Measurements from ENCODE around the gene YWHAB.

DNA sequence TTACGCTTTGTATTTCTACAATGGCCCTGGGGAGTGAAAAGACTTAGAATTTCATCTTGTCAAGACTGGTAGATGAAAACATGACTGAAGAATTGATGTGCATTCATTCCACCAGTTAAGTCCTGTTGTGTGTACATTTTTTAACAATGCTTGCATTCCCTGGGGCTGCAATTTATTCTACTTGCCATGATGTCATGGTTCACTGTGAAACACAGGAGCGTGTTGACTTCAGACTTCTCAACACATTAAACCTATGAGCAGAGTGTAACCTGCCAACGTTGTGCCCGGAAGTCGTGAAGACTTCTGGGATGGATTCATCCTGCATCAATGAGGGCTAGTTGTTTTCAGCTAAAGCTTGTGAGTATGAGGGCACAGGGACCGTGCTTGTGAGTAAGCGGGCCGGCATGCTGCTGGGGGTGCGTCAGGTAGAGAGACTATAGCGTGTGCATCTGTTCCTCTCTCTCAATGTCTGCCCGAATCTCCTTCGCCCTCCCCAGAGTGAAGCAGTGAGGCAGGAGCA, 48.8 kb upstream of the YWHAB start:
- TF ChIP-seq, protein P1, sequence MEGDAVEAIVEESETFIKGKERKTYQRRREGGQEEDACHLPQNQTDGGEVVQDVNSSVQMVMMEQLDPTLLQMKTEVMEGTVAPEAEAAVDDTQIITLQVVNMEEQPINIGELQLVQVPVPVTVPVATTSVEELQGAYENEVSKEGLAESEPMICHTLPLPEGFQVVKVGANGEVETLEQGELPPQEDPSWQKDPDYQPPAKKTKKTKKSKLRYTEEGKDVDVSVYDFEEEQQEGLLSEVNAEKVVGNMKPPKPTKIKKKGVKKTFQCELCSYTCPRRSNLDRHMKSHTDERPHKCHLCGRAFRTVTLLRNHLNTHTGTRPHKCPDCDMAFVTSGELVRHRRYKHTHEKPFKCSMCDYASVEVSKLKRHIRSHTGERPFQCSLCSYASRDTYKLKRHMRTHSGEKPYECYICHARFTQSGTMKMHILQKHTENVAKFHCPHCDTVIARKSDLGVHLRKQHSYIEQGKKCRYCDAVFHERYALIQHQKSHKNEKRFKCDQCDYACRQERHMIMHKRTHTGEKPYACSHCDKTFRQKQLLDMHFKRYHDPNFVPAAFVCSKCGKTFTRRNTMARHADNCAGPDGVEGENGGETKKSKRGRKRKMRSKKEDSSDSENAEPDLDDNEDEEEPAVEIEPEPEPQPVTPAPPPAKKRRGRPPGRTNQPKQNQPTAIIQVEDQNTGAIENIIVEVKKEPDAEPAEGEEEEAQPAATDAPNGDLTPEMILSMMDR (IDR thresholded peaks at IDR 0.05): no peak
- TF ChIP-seq POLR2A (IDR thresholded peaks at IDR 0.05): no peak
